PC-9 (cell line): ENCODE data around the gene STUB1. TPM values are rescaled to one million over a fixed set of nuclear protein-coding genes. Genes with fewer than 3 reads are reported as not detected.
A peak's percentile ranks its signal among the peaks of the same experiment; 100 is the strongest.

Experiments
- BruUV-seq: library from RNA; stranded (reverse); fragments of 400-500 nt; replicated peaks from 2 replicates; lab custom pipeline; 2021; lab: Mats Ljungman, UMichigan
- CTCF ChIA-PET: fragments of 300-600 bp; sonication (Branson Sonifier 250); formaldehyde crosslinking; loops from one replicate; lab custom pipeline; 2022; ENCODE audit warnings: antibody characterized with exemption; lab: Charles Lee
- POLR2A ChIA-PET: fragments of 300-600 bp; sonication (Branson Sonifier 250); formaldehyde crosslinking; loops from one replicate; lab custom pipeline; 2022; ENCODE audit warnings: antibody characterized with exemption; ENCODE audit not compliant: unreplicated experiment; lab: Charles Lee
- DNase-seq, 2 experiments: peaks; one replicate each; pipeline versions ENCODE4 v3.0.0 to v3.0.0-alpha.2; 2015 to 2022; ENCODE audit warnings: mixed read lengths in 1 of 2
- H2AFZ ChIP-seq: fragments of 200-600 bp; sonication (generic); 2 replicates; pipeline ENCODE4 v1.8.1; 2017; ENCODE audit warnings: antibody characterized with exemption
- H3F3A ChIP-seq: fragments of 200-600 bp; sonication (generic); 2 replicates; pipeline ENCODE4 v1.8.1; 2017; ENCODE audit warnings: antibody characterized with exemption, mild to moderate bottlenecking, low read depth; ENCODE audit not compliant: insufficient read depth
- H3K27ac ChIP-seq: fragments of 200-600 bp; sonication (generic); 2 replicates; pipeline ENCODE4 v1.6.1; 2016; ENCODE audit warnings: mixed run types
- H3K27me3 ChIP-seq: fragments of 200-600 bp; sonication (generic); 2 replicates; pipeline ENCODE4 v1.6.1; 2016; ENCODE audit warnings: low read depth, mixed run types; ENCODE audit not compliant: insufficient read depth
- H3K36me3 ChIP-seq: fragments of 200-600 bp; sonication (generic); 2 replicates; pipeline ENCODE4 v1.6.1; 2016; ENCODE audit warnings: low read depth, mixed run types
- H3K4me1 ChIP-seq: fragments of 200-600 bp; sonication (generic); replicated peaks from 2 replicates; pipeline ENCODE4 v1.6.1; 2016; ENCODE audit warnings: mixed run types; ENCODE audit not compliant: insufficient read depth
- H3K4me2 ChIP-seq: fragments of 200-600 bp; sonication (generic); 2 replicates; pipeline ENCODE4 v1.6.1; 2017; ENCODE audit warnings: mixed run types
- H3K4me3 ChIP-seq: fragments of 200-600 bp; sonication (generic); 2 replicates; pipeline ENCODE4 v1.6.1; 2016; ENCODE audit warnings: mixed run types
- H3K79me2 ChIP-seq: fragments of 200-600 bp; sonication (generic); 2 replicates; pipeline ENCODE4 v1.6.1; 2017; ENCODE audit warnings: low read depth, mixed run types
- H3K9me2 ChIP-seq: fragments of 200-600 bp; sonication (generic); 2 replicates; pipeline ENCODE4 v1.8.1; 2017; ENCODE audit warnings: mild to moderate bottlenecking; ENCODE audit not compliant: insufficient read depth
- H3K9me3 ChIP-seq: fragments of 200-600 bp; sonication (generic); 2 replicates; pipeline ENCODE4 v1.8.1; 2016; ENCODE audit warnings: low read depth; ENCODE audit not compliant: insufficient read depth
- H4K20me1 ChIP-seq: fragments of 200-600 bp; sonication (generic); 2 replicates; pipeline ENCODE4 v1.8.1; 2017; ENCODE audit not compliant: insufficient read depth
- CTCF ChIP-seq: fragments of 200-600 bp; sonication (generic); conservative IDR thresholded peaks from 2 replicates; pipeline ENCODE4 v1.6.1; 2017; ENCODE audit warnings: mixed run types, antibody characterized with exemption, mild to moderate bottlenecking, moderate library complexity
- EZH2 ChIP-seq: fragments of 200-600 bp; sonication (generic); IDR thresholded peaks from 2 replicates; pipeline ENCODE4 v1.8.0; 2017; ENCODE audit warnings: antibody characterized with exemption, low read depth
- intact Hi-C: fragments of 100-400 bp; cut with micrococcal nuclease; formaldehyde crosslinking; loops from one replicate; pipeline ENCODE4 v1.10.0; 2022; ENCODE audit not compliant: unreplicated experiment
- total RNA-seq: library from RNA; stranded (reverse); gene quantifications from 2 replicates; pipeline ENCODE4 v1.2.3, GENCODE V29; 2021

STUB1 gene
- total RNA-seq, 1 experiment from 2014 or later, result 174 TPM

DNA sequence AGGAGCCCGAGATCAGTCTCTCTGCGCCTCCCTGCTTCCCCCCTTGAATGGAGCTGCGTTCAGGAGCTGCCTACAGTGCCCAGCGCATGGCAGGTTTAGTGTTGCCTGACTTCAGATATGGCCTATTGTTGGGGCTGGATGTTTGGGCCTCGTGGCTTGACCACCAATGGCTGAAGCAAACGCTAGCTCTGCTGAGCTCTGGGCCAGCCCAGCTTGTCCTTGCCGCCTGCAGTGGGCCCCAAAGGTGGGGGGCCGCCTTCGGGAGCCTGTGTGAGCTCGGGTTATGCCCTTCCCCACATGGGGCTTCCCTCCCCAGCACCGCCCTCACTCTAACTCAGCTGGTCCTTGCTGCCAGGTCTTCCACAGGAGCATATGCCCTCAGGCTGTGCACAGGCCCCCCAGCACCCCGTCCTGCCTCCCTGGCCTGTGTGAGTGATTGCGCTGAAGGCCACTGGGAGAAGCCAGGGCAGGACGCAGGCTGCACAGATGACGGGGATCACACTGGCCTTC lies 42.1 kb upstream of the STUB1 start:
- intact Hi-C loops, result no loop called here
- no TSS peak for BruUV-seq
- POLR2A ChIA-PET, result interaction anchor here (0.7 kb wide), 1 partner anchor 44 kb away, joined by 4 read pairs; no protein-coding TSS in a partner anchor

DNA sequence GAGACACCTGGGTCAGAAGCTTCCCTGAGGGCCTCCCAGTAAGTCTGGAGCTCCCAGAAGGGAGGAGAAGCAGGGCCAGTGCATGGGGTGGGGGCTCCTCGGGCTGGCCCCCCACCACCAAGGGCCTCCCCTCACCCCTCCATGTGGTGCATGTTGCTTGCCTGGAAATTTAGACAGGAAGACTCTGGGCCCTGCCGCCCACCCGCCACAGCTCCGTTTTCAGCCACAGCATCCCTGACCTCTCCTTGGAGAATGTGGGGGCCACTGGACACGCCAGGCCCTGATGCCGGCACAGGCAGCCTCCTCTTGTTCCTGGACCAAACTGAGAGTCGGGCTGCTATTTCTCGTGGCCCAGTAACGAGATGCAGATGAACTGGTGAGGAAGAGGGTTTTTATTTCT lies 41.4 kb upstream of the STUB1 start:
- Histone ChIP-seq H3K9me3 (no peaks in the 10 kb centered on the region), H2AFZ (no peak overlapping the region), H3K9me2 (no peaks in the 10 kb centered on the region), H3K27ac (no peak overlapping the region), H3K36me3 (no peaks in the 10 kb centered on the region), H4K20me1 (no peaks in the 10 kb centered on the region), H3K79me2 (peaks cover 32% of the 10 kb centered on the region), H3K4me3 (no peak overlapping the region), H3F3A (peaks cover 16% of the 10 kb centered on the region), H3K27me3 (no peaks in the 10 kb centered on the region), H3K4me1 (peaks cover 22% of the 10 kb centered on the region; the same call in 1 of the 2 replicates), H3K4me2 (no peak overlapping the region)
- ChIA-PET CTCF (no interaction called here), POLR2A (no interaction called here)
- TF ChIP-seq EZH2 (no peak), CTCF (no peak)
- intact Hi-C loops, result no loop called here
- DNase-seq, result no peak
- BruUV-seq, result no TSS peak

More for the DNA sequence above, 42.1 kb upstream of the STUB1 start:
- Histone ChIP-seq H2AFZ (no peak overlapping the region), H3K79me2 (peaks cover 25% of the 10 kb centered on the region), H3K4me3 (no peak overlapping the region), H3K36me3 (no peaks in the 10 kb centered on the region), H3K9me3 (no peaks in the 10 kb centered on the region), H3F3A (peaks cover 16% of the 10 kb centered on the region), H4K20me1 (no peaks in the 10 kb centered on the region), H3K4me2 (no peak overlapping the region), H3K9me2 (no peaks in the 10 kb centered on the region), H3K27me3 (no peaks in the 10 kb centered on the region), H3K4me1 (peaks cover 14% of the 10 kb centered on the region; the same call in 1 of the 2 replicates), H3K27ac (no peak overlapping the region)
- CTCF ChIA-PET, result interaction anchor here (0.5 kb wide), 1 partner anchor 46 kb away, joined by 3 read pairs; no protein-coding TSS in a partner anchor
- no peak for DNase-seq
- TF ChIP-seq EZH2 (no peak), CTCF (no peak)

GRCh38 chr16:640614-641013 lies 39.6 kb upstream of the STUB1 start:
- H3K27me3 ChIP-seq, result no peaks in the 10 kb centered on the region
- intact Hi-C loops, result loop anchor here (10.0 kb wide), 1 partner anchor 256 kb away; the partner anchor contains the start of gene PGAP6
- H2AFZ ChIP-seq, result no peak overlapping the region
- H3K9me2 ChIP-seq, result no peaks in the 10 kb centered on the region
- no peak for DNase-seq
- peaks cover 4% of the 10 kb centered on the region; the same call in 1 of the 2 replicates for H4K20me1 ChIP-seq
- CTCF ChIA-PET, result no interaction called here
- peaks cover 33% of the 10 kb centered on the region for H3K79me2 ChIP-seq
- no peaks in the 10 kb centered on the region for H3K9me3 ChIP-seq
- POLR2A ChIA-PET, result interaction anchor here (0.6 kb wide), 1 partner anchor 60 kb away, joined by 3 read pairs; no protein-coding TSS in a partner anchor
- peak overlapping the region; percentile 97; the same call in 1 of the 2 replicates for H3K4me2 ChIP-seq
- no peak for TF ChIP-seq EZH2
- no peak for TF ChIP-seq CTCF
- H3F3A ChIP-seq, result peaks cover 29% of the 10 kb centered on the region
- peaks cover 29% of the 10 kb centered on the region for H3K4me1 ChIP-seq
- no peak overlapping the region for H3K4me3 ChIP-seq
- H3K27ac ChIP-seq, result no peak overlapping the region
- no peaks in the 10 kb centered on the region for H3K36me3 ChIP-seq
- no TSS peak for BruUV-seq
